GM23338 (cell line): ENCODE results near the gene APOB. TPM values are rescaled to one million over a fixed set of nuclear protein-coding genes. Genes with fewer than 3 reads are reported as not detected.

Experiments
- ATAC-seq: fragments of 200-7000 bp; cut with Tn5 transposase; 3 replicates; pipeline ENCODE4 v1.9.1; 2020
- DNase-seq: peaks from one replicate; pipeline ENCODE4 v3.0.0-alpha.2; 2015; ENCODE audit warnings: low spot score
- H2AFZ ChIP-seq: fragments of 200-600 bp; sonication (generic); 2 replicates; pipeline ENCODE4 v1.8.0; 2016; ENCODE audit warnings: antibody characterized with exemption, mild to moderate bottlenecking, moderate library complexity
- H3F3A ChIP-seq: fragments of 200-600 bp; sonication (generic); replicated peaks from 2 replicates; pipeline ENCODE4 v1.8.0; 2017; ENCODE audit warnings: antibody characterized with exemption, mixed run types, low read depth
- H3K27ac ChIP-seq: fragments of 200-600 bp; sonication (generic); 2 replicates; pipeline ENCODE4 v1.6.1; 2016; ENCODE audit warnings: low read depth
- H3K27me3 ChIP-seq: fragments of 200-600 bp; sonication (generic); 2 replicates; pipeline ENCODE4 v1.8.0; 2016; ENCODE audit warnings: mild to moderate bottlenecking, mixed run types, moderate library complexity; ENCODE audit not compliant: insufficient read depth
- H3K36me3 ChIP-seq: fragments of 200-600 bp; sonication (generic); 2 replicates; pipeline ENCODE4 v1.8.0; 2016; ENCODE audit warnings: mild to moderate bottlenecking; ENCODE audit not compliant: insufficient read depth
- H3K4me1 ChIP-seq: fragments of 200-600 bp; sonication (generic); 2 replicates; pipeline ENCODE4 v1.8.0; 2016; ENCODE audit warnings: mild to moderate bottlenecking, moderate library complexity; ENCODE audit not compliant: insufficient read depth
- H3K4me2 ChIP-seq: fragments of 200-600 bp; sonication (generic); 2 replicates; pipeline ENCODE4 v1.7.1; 2017; ENCODE audit warnings: mixed run types
- H3K4me3 ChIP-seq: fragments of 200-600 bp; sonication (generic); 2 replicates; pipeline ENCODE4 v1.6.1; 2016; ENCODE audit warnings: mixed run types
- H3K79me2 ChIP-seq: fragments of 200-600 bp; sonication (generic); replicated peaks from 2 replicates; pipeline ENCODE4 v1.8.0; 2017; ENCODE audit warnings: mild to moderate bottlenecking; ENCODE audit not compliant: insufficient read depth
- H3K9me2 ChIP-seq: fragments of 200-600 bp; sonication (generic); 2 replicates; pipeline ENCODE4 v1.8.0; 2017; ENCODE audit not compliant: insufficient read depth
- H4K20me1 ChIP-seq: fragments of 200-600 bp; sonication (generic); replicated peaks from 2 replicates; pipeline ENCODE4 v1.8.0; 2017; ENCODE audit warnings: mild to moderate bottlenecking; ENCODE audit not compliant: insufficient read depth
- H3K27ac Mint-ChIP-seq: 2 replicates; pipeline ENCODE4 v1.8.0; 2020; ENCODE audit warnings: inconsistent platforms, mild to moderate bottlenecking, moderate library complexity, mixed read lengths
- H3K27me3 Mint-ChIP-seq: 3 replicates; pipeline ENCODE4 v1.8.0; 2022; ENCODE audit warnings: low read depth, mild to moderate bottlenecking, moderate library complexity, mixed read lengths, inconsistent platforms; ENCODE audit not compliant: insufficient read depth, poor library complexity
- H3K36me3 Mint-ChIP-seq: 3 replicates; pipeline ENCODE4 v1.8.0; 2021; ENCODE audit warnings: low read depth, mild to moderate bottlenecking, inconsistent platforms, moderate library complexity, mixed read lengths
- H3K4me1 Mint-ChIP-seq: 3 replicates; pipeline ENCODE4 v1.8.0; 2020; ENCODE audit warnings: mild to moderate bottlenecking, inconsistent platforms, mixed read lengths
- H3K4me3 Mint-ChIP-seq: 3 replicates; pipeline ENCODE4 v1.8.0; 2021; ENCODE audit warnings: moderate library complexity, mild to moderate bottlenecking, inconsistent platforms, mixed read lengths
- H3K9me3 Mint-ChIP-seq: 3 replicates; pipeline ENCODE4 v1.8.0; 2020; ENCODE audit warnings: moderate library complexity, mild to moderate bottlenecking, inconsistent platforms, mixed read lengths
- CREB1 ChIP-seq: fragments of 250-450 bp; sonication (Bioruptor Pico); IDR thresholded peaks from 2 replicates; pipeline ENCODE4 v1.5.0; 2020; ENCODE audit warnings: low read depth, mild to moderate bottlenecking, moderate library complexity
- EZH2 ChIP-seq: fragments of 200-600 bp; sonication (generic); IDR thresholded peaks from one replicate; pipeline ENCODE4 v1.8.0; 2017; ENCODE audit warnings: antibody characterized with exemption, mild to moderate bottlenecking, low read depth; ENCODE audit not compliant: unreplicated experiment
- JUNB ChIP-seq: IDR thresholded peaks from one replicate; pipeline ENCODE4 v1.6.1; 2016; ENCODE audit warnings: antibody characterized with exemption; ENCODE audit not compliant: unreplicated experiment
- NANOG ChIP-seq: IDR thresholded peaks from 2 replicates; pipeline ENCODE4 v1.6.1; 2016; ENCODE audit warnings: antibody characterized with exemption, borderline replicate concordance
- POLR2AphosphoS5 ChIP-seq: IDR thresholded peaks from 2 replicates; pipeline ENCODE4 v1.6.1; 2016; ENCODE audit warnings: antibody characterized with exemption, low read depth
- STAT1 ChIP-seq: IDR thresholded peaks from one replicate; pipeline ENCODE4 v1.6.1; 2016; ENCODE audit warnings: antibody characterized with exemption; ENCODE audit not compliant: unreplicated experiment
- ZNF114 ChIP-seq: fragments of 250-450 bp; sonication (Bioruptor Pico); IDR thresholded peaks from 2 replicates; pipeline ENCODE4 v1.5.0; 2020; ENCODE audit warnings: mild to moderate bottlenecking, moderate library complexity
- ZNF331 ChIP-seq: fragments of 250-450 bp; sonication (Bioruptor Pico); IDR thresholded peaks from 2 replicates; pipeline ENCODE4 v1.5.0; 2020; ENCODE audit warnings: low read depth, mild to moderate bottlenecking, moderate library complexity
- polyA plus RNA-seq: library from polyadenylated mRNA; unstranded; fragments of >200 nt; fragmentation: Nextera tagmentation; extraction: Ambion mirVana; gene quantifications from 2 replicates; pipeline ENCODE4 v1.2.1, GENCODE V29; 2016
- total RNA-seq: library from RNA; depleted of rRNA; stranded (reverse); fragments of >200 nt; shearing (Covaris generic); gene quantifications from 2 replicates; pipeline ENCODE4 v1.2.3, GENCODE V29; 2014
- TF ChIP-seq, protein P1 (sequence below), 2 experiments: fragments of 200-600 bp in 1 of 2; sonication (generic) in 1 of 2; conservative IDR thresholded peaks; 2 replicates each; pipeline versions ENCODE4 v1.5.1 to v1.6.1; 2016 to 2017; ENCODE audit warnings: antibody characterized with exemption in 2 of 2, low read depth in 2 of 2, mild to moderate bottlenecking in 2 of 2, moderate library complexity in 1 of 2
- TF ChIP-seq, protein P2 (sequence below): IDR thresholded peaks from one replicate; pipeline ENCODE4 v1.6.1; 2018; ENCODE audit warnings: antibody characterized with exemption; ENCODE audit not compliant: unreplicated experiment
- TF ChIP-seq, protein P3 (sequence below): fragments of 250-450 bp; sonication (Bioruptor Pico); IDR thresholded peaks from 2 replicates; pipeline ENCODE4 v1.5.0; 2020; ENCODE audit warnings: mild to moderate bottlenecking, moderate library complexity
- TF ChIP-seq, protein P4 (sequence below): IDR thresholded peaks from 2 replicates; pipeline ENCODE4 v1.6.1; 2016; ENCODE audit warnings: antibody characterized with exemption

The APOB gene
- total and polyA plus RNA-seq, 2 experiments from 2014 or later, result 0.08 to 0.56 TPM

DNA sequence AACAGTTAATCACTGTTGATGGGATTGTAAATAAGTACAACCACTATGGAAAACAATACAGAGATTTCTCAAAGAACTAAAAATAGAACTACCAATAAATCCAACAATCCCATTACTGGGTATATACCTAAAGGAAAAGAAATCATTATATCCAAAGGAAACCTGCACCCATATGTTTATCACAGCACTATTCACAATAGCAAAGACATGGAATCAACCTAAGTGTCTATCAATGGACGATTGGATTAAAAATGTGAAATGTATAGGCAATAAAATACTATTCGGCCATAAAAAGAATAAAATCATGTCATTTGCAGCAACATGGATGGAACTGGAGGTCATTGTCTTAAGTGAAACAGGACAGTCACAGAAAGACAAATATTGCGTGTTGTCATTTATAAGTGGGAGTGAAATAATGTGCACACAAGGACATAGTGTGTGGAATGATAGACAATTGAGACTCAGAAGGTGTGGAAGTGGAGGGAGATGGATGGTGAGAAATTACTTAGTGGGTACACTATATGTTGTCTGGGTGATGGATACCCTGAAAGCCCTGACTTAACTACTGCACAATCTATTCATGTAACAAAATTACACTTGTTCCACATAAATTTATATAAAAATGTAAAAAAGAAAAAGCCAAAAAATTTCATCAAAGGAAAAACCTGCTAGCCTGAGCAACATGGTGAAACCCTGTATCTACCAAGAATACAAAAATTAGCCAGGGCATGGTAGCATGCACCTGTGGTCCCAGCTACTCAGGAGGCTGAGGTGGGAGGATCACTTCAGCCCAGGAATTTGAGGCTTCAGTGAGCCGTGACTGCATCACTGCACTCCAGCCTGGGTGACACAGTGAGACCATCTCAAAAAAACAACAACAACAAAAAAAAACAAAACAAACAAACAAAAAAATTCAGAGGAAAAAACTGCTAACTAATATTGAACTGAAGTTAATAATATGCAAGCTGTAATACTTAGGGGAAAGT lies 12.6 kb downstream of the APOB start:
- ATAC-seq, result no peak
- no peaks in the 10 kb centered on the region for H3K36me3 ChIP-seq
- Mint-ChIP-seq H3K36me3 (no peaks in the 10 kb centered on the region), H3K4me1 (no peaks in the 10 kb centered on the region), H3K27ac (no peak overlapping the region), H3K4me3 (no peak overlapping the region), H3K27me3 (peaks cover 3% of the 10 kb centered on the region), H3K9me3 (no peaks in the 10 kb centered on the region)
- H2AFZ ChIP-seq, result no peak overlapping the region
- H3K4me2 ChIP-seq, result no peak overlapping the region
- no peaks in the 10 kb centered on the region for H3K4me1 ChIP-seq
- H3K79me2 ChIP-seq, result no peaks in the 10 kb centered on the region
- H3K9me2 ChIP-seq, result peaks cover 5% of the 10 kb centered on the region; the same call in 1 of the 2 replicates
- no peak overlapping the region for H3K4me3 ChIP-seq
- DNase-seq, result no peak
- H3K27me3 ChIP-seq, result no peaks in the 10 kb centered on the region
- no peak for TF ChIP-seq JUNB
- no peak for TF ChIP-seq ZNF331 (CRISPR knock-in tag)
- TF ChIP-seq CREB1 (CRISPR knock-in tag), result no peak
- no peak for TF ChIP-seq POLR2AphosphoS5
- TF ChIP-seq, protein P1, sequence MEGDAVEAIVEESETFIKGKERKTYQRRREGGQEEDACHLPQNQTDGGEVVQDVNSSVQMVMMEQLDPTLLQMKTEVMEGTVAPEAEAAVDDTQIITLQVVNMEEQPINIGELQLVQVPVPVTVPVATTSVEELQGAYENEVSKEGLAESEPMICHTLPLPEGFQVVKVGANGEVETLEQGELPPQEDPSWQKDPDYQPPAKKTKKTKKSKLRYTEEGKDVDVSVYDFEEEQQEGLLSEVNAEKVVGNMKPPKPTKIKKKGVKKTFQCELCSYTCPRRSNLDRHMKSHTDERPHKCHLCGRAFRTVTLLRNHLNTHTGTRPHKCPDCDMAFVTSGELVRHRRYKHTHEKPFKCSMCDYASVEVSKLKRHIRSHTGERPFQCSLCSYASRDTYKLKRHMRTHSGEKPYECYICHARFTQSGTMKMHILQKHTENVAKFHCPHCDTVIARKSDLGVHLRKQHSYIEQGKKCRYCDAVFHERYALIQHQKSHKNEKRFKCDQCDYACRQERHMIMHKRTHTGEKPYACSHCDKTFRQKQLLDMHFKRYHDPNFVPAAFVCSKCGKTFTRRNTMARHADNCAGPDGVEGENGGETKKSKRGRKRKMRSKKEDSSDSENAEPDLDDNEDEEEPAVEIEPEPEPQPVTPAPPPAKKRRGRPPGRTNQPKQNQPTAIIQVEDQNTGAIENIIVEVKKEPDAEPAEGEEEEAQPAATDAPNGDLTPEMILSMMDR (conservative IDR thresholded peaks at IDR 0.05; ENCODE audit: low read depth in 2 of 2), result no peak
- TF ChIP-seq NANOG, result no peak
- TF ChIP-seq, protein P2, sequence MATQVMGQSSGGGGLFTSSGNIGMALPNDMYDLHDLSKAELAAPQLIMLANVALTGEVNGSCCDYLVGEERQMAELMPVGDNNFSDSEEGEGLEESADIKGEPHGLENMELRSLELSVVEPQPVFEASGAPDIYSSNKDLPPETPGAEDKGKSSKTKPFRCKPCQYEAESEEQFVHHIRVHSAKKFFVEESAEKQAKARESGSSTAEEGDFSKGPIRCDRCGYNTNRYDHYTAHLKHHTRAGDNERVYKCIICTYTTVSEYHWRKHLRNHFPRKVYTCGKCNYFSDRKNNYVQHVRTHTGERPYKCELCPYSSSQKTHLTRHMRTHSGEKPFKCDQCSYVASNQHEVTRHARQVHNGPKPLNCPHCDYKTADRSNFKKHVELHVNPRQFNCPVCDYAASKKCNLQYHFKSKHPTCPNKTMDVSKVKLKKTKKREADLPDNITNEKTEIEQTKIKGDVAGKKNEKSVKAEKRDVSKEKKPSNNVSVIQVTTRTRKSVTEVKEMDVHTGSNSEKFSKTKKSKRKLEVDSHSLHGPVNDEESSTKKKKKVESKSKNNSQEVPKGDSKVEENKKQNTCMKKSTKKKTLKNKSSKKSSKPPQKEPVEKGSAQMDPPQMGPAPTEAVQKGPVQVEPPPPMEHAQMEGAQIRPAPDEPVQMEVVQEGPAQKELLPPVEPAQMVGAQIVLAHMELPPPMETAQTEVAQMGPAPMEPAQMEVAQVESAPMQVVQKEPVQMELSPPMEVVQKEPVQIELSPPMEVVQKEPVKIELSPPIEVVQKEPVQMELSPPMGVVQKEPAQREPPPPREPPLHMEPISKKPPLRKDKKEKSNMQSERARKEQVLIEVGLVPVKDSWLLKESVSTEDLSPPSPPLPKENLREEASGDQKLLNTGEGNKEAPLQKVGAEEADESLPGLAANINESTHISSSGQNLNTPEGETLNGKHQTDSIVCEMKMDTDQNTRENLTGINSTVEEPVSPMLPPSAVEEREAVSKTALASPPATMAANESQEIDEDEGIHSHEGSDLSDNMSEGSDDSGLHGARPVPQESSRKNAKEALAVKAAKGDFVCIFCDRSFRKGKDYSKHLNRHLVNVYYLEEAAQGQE, result no peak
- TF ChIP-seq, protein P3, sequence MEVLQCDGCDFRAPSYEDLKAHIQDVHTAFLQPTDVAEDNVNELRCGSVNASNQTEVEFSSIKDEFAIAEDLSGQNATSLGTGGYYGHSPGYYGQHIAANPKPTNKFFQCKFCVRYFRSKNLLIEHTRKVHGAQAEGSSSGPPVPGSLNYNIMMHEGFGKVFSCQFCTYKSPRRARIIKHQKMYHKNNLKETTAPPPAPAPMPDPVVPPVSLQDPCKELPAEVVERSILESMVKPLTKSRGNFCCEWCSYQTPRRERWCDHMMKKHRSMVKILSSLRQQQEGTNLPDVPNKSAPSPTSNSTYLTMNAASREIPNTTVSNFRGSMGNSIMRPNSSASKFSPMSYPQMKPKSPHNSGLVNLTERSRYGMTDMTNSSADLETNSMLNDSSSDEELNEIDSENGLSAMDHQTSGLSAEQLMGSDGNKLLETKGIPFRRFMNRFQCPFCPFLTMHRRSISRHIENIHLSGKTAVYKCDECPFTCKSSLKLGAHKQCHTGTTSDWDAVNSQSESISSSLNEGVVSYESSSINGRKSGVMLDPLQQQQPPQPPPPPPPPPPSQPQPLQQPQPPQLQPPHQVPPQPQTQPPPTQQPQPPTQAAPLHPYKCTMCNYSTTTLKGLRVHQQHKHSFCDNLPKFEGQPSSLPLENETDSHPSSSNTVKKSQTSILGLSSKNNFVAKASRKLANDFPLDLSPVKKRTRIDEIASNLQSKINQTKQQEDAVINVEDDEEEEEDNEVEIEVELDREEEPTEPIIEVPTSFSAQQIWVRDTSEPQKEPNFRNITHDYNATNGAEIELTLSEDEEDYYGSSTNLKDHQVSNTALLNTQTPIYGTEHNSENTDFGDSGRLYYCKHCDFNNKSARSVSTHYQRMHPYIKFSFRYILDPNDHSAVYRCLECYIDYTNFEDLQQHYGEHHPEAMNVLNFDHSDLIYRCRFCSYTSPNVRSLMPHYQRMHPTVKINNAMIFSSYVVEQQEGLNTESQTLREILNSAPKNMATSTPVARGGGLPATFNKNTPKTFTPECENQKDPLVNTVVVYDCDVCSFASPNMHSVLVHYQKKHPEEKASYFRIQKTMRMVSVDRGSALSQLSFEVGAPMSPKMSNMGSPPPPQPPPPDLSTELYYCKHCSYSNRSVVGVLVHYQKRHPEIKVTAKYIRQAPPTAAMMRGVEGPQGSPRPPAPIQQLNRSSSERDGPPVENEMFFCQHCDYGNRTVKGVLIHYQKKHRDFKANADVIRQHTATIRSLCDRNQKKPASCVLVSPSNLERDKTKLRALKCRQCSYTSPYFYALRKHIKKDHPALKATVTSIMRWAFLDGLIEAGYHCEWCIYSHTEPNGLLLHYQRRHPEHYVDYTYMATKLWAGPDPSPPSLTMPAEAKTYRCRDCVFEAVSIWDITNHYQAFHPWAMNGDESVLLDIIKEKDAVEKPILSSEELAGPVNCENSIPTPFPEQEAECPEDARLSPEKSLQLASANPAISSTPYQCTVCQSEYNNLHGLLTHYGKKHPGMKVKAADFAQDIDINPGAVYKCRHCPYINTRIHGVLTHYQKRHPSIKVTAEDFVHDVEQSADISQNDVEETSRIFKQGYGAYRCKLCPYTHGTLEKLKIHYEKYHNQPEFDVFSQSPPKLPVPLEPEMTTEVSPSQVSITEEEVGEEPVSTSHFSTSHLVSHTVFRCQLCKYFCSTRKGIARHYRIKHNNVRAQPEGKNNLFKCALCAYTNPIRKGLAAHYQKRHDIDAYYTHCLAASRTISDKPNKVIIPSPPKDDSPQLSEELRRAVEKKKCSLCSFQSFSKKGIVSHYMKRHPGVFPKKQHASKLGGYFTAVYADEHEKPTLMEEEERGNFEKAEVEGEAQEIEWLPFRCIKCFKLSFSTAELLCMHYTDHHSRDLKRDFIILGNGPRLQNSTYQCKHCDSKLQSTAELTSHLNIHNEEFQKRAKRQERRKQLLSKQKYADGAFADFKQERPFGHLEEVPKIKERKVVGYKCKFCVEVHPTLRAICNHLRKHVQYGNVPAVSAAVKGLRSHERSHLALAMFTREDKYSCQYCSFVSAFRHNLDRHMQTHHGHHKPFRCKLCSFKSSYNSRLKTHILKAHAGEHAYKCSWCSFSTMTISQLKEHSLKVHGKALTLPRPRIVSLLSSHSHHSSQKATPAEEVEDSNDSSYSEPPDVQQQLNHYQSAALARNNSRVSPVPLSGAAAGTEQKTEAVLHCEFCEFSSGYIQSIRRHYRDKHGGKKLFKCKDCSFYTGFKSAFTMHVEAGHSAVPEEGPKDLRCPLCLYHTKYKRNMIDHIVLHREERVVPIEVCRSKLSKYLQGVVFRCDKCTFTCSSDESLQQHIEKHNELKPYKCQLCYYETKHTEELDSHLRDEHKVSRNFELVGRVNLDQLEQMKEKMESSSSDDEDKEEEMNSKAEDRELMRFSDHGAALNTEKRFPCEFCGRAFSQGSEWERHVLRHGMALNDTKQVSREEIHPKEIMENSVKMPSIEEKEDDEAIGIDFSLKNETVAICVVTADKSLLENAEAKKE (CRISPR knock-in tag), result no peak
- TF ChIP-seq STAT1, result no peak
- no peak for TF ChIP-seq ZNF114 (CRISPR knock-in tag)
- TF ChIP-seq EZH2, result no peak
- TF ChIP-seq, protein P4, sequence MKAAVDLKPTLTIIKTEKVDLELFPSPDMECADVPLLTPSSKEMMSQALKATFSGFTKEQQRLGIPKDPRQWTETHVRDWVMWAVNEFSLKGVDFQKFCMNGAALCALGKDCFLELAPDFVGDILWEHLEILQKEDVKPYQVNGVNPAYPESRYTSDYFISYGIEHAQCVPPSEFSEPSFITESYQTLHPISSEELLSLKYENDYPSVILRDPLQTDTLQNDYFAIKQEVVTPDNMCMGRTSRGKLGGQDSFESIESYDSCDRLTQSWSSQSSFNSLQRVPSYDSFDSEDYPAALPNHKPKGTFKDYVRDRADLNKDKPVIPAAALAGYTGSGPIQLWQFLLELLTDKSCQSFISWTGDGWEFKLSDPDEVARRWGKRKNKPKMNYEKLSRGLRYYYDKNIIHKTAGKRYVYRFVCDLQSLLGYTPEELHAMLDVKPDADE, result no peak
- H4K20me1 ChIP-seq, result no peaks in the 10 kb centered on the region
- H3F3A ChIP-seq, result no peaks in the 10 kb centered on the region
- no peak overlapping the region for H3K27ac ChIP-seq
